ENCODE results near the gene CTNNBIP1. TPM values are rescaled to one million over a fixed set of nuclear protein-coding genes. Genes with fewer than 3 reads are reported as not detected.

CTNNBIP1 gene
- polyA plus RNA-seq, 1 donor (not counting 4 experiments of a cell fraction or from before 2014, with no cell fraction given): 92.3 TPM

- no peak for FAIRE-seq
- Histone ChIP-seq H3K9me3 (ENCODE audit: control insufficient read depth, low read depth, low read length) (no peaks in the 10 kb centered on the region), H3K27me3 (ENCODE audit: control insufficient read depth, extremely low read depth, insufficient read depth, low read length) (no peaks in the 10 kb centered on the region), H2AFZ (ENCODE audit: control insufficient read depth, low read length) (no peak overlapping the region), H3K9ac (ENCODE audit: control insufficient read depth, extremely low read depth, insufficient read depth, low read length) (no peak overlapping the region), H4K20me1 (ENCODE audit: control insufficient read depth, extremely low read depth, insufficient read depth, low read length) (no peaks in the 10 kb centered on the region), H3K4me3 (ENCODE audit: control insufficient read depth in 2 of 3, extremely low read depth in 1 of 3, insufficient read depth in 2 of 3, low read depth in 1 of 3, low read length in 3 of 3) (no peak overlapping the region), H3K4me1 (ENCODE audit: control insufficient read depth, extremely low read depth, insufficient read depth, low read length) (no peaks in the 10 kb centered on the region), H3K9me1 (ENCODE audit: control insufficient read depth, extremely low read depth, insufficient read depth, low read length) (no peaks in the 10 kb centered on the region), H3K36me3 (ENCODE audit: control insufficient read depth in 2 of 2, extremely low read depth in 1 of 2, insufficient read depth in 2 of 2, low read length in 2 of 2) (no peaks in the 10 kb centered on the region), H3K4me2 (ENCODE audit: control insufficient read depth, extremely low read depth, insufficient read depth, low read depth, low read length) (no peak overlapping the region), H3K79me2 (ENCODE audit: control insufficient read depth, insufficient read depth, low read length) (no peaks in the 10 kb centered on the region), H3K27ac (ENCODE audit: control insufficient read depth, insufficient read depth, low read length) (no peak overlapping the region)
- TF ChIP-seq EZH2 (IDR thresholded peaks at IDR 0.05; ENCODE audit: low read length): no peak
- TF ChIP-seq CTCF (optimal IDR thresholded peaks at IDR 0.05 in 1 of 3, IDR thresholded peaks at IDR 0.05 in 1 of 3, conservative IDR thresholded peaks at IDR 0.05 in 1 of 3; ENCODE audit: extremely low read depth in 1 of 3, insufficient read depth in 2 of 3, low read length in 3 of 3): no peak
- dilution Hi-C loops (cut with MboI; ENCODE audit: extremely low pct_ligation_motif_present, low sequenced_read_pairs): no loop called here
- no peak for DNase-seq (ENCODE audit: low read depth, low spot score)
These were observed 6.4 kb upstream of the CTNNBIP1 start for GRCh38 chr1:9916452-9916851.

- TF ChIP-seq CTCF (optimal IDR thresholded peaks at IDR 0.05 in 1 of 3, IDR thresholded peaks at IDR 0.05 in 1 of 3, conservative IDR thresholded peaks at IDR 0.05 in 1 of 3; ENCODE audit: extremely low read depth in 1 of 3, insufficient read depth in 2 of 3, low read length in 3 of 3): no peak
- no peak for TF ChIP-seq EZH2 (IDR thresholded peaks at IDR 0.05; ENCODE audit: low read length)
- H3K9me1 ChIP-seq (ENCODE audit: control insufficient read depth, extremely low read depth, insufficient read depth, low read length): no peaks in the 10 kb centered on the region
- no peak overlapping the region for H3K4me3 ChIP-seq (ENCODE audit: control insufficient read depth in 2 of 3, extremely low read depth in 1 of 3, insufficient read depth in 2 of 3, low read depth in 1 of 3, low read length in 3 of 3)
- FAIRE-seq (no peak), DNase-seq (ENCODE audit: low read depth, low spot score) (no peak)
- H3K79me2 ChIP-seq (ENCODE audit: control insufficient read depth, insufficient read depth, low read length): peaks cover 1% of the 10 kb centered on the region
- no peak overlapping the region for H3K4me2 ChIP-seq (ENCODE audit: control insufficient read depth, extremely low read depth, insufficient read depth, low read depth, low read length)
- no peaks in the 10 kb centered on the region for H4K20me1 ChIP-seq (ENCODE audit: control insufficient read depth, extremely low read depth, insufficient read depth, low read length)
- H3K36me3 ChIP-seq (ENCODE audit: control insufficient read depth in 2 of 2, extremely low read depth in 1 of 2, insufficient read depth in 2 of 2, low read length in 2 of 2): no peaks in the 10 kb centered on the region
- H3K9me3 ChIP-seq (ENCODE audit: control insufficient read depth, low read depth, low read length): no peaks in the 10 kb centered on the region
- no peak overlapping the region for H3K9ac ChIP-seq (ENCODE audit: control insufficient read depth, extremely low read depth, insufficient read depth, low read length)
- H2AFZ ChIP-seq (ENCODE audit: control insufficient read depth, low read length): no peak overlapping the region
- peaks cover 7% of the 10 kb centered on the region for H3K4me1 ChIP-seq (ENCODE audit: control insufficient read depth, extremely low read depth, insufficient read depth, low read length)
- no peaks in the 10 kb centered on the region for H3K27me3 ChIP-seq (ENCODE audit: control insufficient read depth, extremely low read depth, insufficient read depth, low read length)
- dilution Hi-C loops (cut with MboI; ENCODE audit: extremely low pct_ligation_motif_present, low sequenced_read_pairs): no loop called here
- no peak overlapping the region for H3K27ac ChIP-seq (ENCODE audit: control insufficient read depth, insufficient read depth, low read length)
These were observed 4.5 kb upstream of the CTNNBIP1 start for GRCh38 chr1:9914610-9914937.

Data from keratinocyte (primary cell).